H9 (cell line): ENCODE data around the gene HBS1L. TPM values are rescaled to one million over a fixed set of nuclear protein-coding genes. Genes with fewer than 3 reads are reported as not detected.
A peak's percentile ranks its signal among the peaks of the same experiment; 100 is the strongest.

Experiments
- DNase-seq: peaks from one replicate; pipeline ENCODE4 v3.0.0-alpha.2; 2017
- H2AFZ ChIP-seq: one replicate; pipeline ENCODE4 v1.6.1; 2013; ENCODE audit warnings: mild to moderate bottlenecking, low read length, control low read depth, moderate library complexity
- H2AK5ac ChIP-seq: 2 replicates; pipeline ENCODE4 v1.6.1; 2013; ENCODE audit warnings: low read length, control low read depth, mixed read lengths; ENCODE audit not compliant: insufficient read length
- H2BK120ac ChIP-seq: one replicate; pipeline ENCODE4 v1.6.1; 2013; ENCODE audit warnings: low read depth, mild to moderate bottlenecking, low read length, control low read depth, inconsistent platforms; ENCODE audit not compliant: poor library complexity, severe bottlenecking
- H2BK12ac ChIP-seq: 2 replicates; pipeline ENCODE4 v1.6.1; 2013; ENCODE audit warnings: low read length, control low read depth, mixed read lengths, low read depth; ENCODE audit not compliant: insufficient read length
- H2BK15ac ChIP-seq: 2 replicates; pipeline ENCODE4 v1.6.1; 2013; ENCODE audit warnings: low read depth, low read length, control low read depth
- H2BK20ac ChIP-seq: one replicate; pipeline ENCODE4 v1.6.1; 2013; ENCODE audit warnings: low read depth, mild to moderate bottlenecking, low read length, control low read depth, inconsistent platforms; ENCODE audit not compliant: poor library complexity, severe bottlenecking
- H2BK5ac ChIP-seq: 2 replicates; pipeline ENCODE4 v1.6.1; 2013; ENCODE audit warnings: low read length, control low read depth, mixed read lengths; ENCODE audit not compliant: insufficient read length
- H3K14ac ChIP-seq: 2 replicates; pipeline ENCODE4 v1.6.1; 2013; ENCODE audit warnings: low read length, control low read depth; ENCODE audit not compliant: insufficient read depth
- H3K18ac ChIP-seq: 2 replicates; pipeline ENCODE4 v1.6.1; 2013; ENCODE audit warnings: low read depth, mild to moderate bottlenecking, mixed read lengths, low read length, control low read depth; ENCODE audit not compliant: insufficient read length
- H3K23ac ChIP-seq: 2 replicates; pipeline ENCODE4 v1.6.1; 2013; ENCODE audit warnings: low read length, control low read depth, mixed read lengths, low read depth; ENCODE audit not compliant: insufficient read length
- H3K23me2 ChIP-seq: 2 replicates; pipeline ENCODE4 v1.6.1; 2013; ENCODE audit warnings: low read depth, mild to moderate bottlenecking, mixed read lengths, low read length, control low read depth; ENCODE audit not compliant: insufficient read length, poor library complexity, severe bottlenecking
- H3K27ac ChIP-seq: 2 replicates; pipeline ENCODE4 v1.5.1; 2013; ENCODE audit warnings: low read length, control low read depth, mixed read lengths, low read depth; ENCODE audit not compliant: insufficient read length
- H3K27me3 ChIP-seq: 2 replicates; pipeline ENCODE4 v1.6.1; 2013; ENCODE audit warnings: low read length, control low read depth, inconsistent platforms; ENCODE audit not compliant: insufficient read depth
- H3K4ac ChIP-seq: 2 replicates; pipeline ENCODE4 v1.6.1; 2013; ENCODE audit warnings: low read depth, mild to moderate bottlenecking, control low read depth, inconsistent platforms, low read length, moderate library complexity
- H3K4me1 ChIP-seq: 2 replicates; pipeline ENCODE4 v1.6.1; 2013; ENCODE audit warnings: low read length, control low read depth, inconsistent platforms; ENCODE audit not compliant: insufficient read depth
- H3K4me2 ChIP-seq: 2 replicates; pipeline ENCODE4 v1.6.1; 2013; ENCODE audit warnings: low read length, control low read depth, mixed read lengths; ENCODE audit not compliant: insufficient read length, insufficient read depth
- H3K56ac ChIP-seq: 2 replicates; pipeline ENCODE4 v1.6.1; 2013; ENCODE audit warnings: low read depth, mild to moderate bottlenecking, mixed read lengths, low read length, control low read depth; ENCODE audit not compliant: insufficient read length
- H3K79me1 ChIP-seq: 2 replicates; pipeline ENCODE4 v1.6.1; 2013; ENCODE audit warnings: low read depth, mild to moderate bottlenecking, moderate library complexity, low read length, control low read depth, inconsistent platforms; ENCODE audit not compliant: insufficient read depth, poor library complexity, severe bottlenecking
- H3K79me2 ChIP-seq: 2 replicates; pipeline ENCODE4 v1.6.1; 2013; ENCODE audit warnings: low read length, control low read depth, inconsistent platforms; ENCODE audit not compliant: insufficient read depth
- H3K9ac ChIP-seq: 2 replicates; pipeline ENCODE4 v1.6.1; 2013; ENCODE audit warnings: low read length, control low read depth, mixed read lengths; ENCODE audit not compliant: insufficient read length; ENCODE audit errors: extremely low read depth
- H3K9me3 ChIP-seq: one replicate; pipeline ENCODE4 v1.6.1; 2013; ENCODE audit warnings: low read depth, low read length, inconsistent platforms; ENCODE audit not compliant: control insufficient read depth
- H3T11ph ChIP-seq: one replicate; pipeline ENCODE4 v1.6.1; 2013; ENCODE audit warnings: mild to moderate bottlenecking, low read length, control low read depth, inconsistent platforms
- H4K20me1 ChIP-seq: one replicate; pipeline ENCODE4 v1.6.1; 2013; ENCODE audit not compliant: control insufficient read depth, insufficient read length, insufficient read depth
- H4K5ac ChIP-seq: 2 replicates; pipeline ENCODE4 v1.6.1; 2013; ENCODE audit warnings: low read depth, mild to moderate bottlenecking, mixed read lengths, low read length, control low read depth; ENCODE audit not compliant: insufficient read length
- H4K8ac ChIP-seq: replicated peaks from 2 replicates; pipeline ENCODE4 v1.6.1; 2013; ENCODE audit warnings: low read length, control low read depth, mixed read lengths, low read depth; ENCODE audit not compliant: insufficient read length
- H4K91ac ChIP-seq: 2 replicates; pipeline ENCODE4 v1.6.1; 2013; ENCODE audit warnings: low read depth, mild to moderate bottlenecking, moderate library complexity, mixed read lengths, low read length, control low read depth; ENCODE audit not compliant: insufficient read length
- H3K27ac Mint-ChIP-seq, 3 experiments: 2 replicates in 2 of 3; 3 replicates in 1 of 3; pipeline ENCODE4 v1.8.0; 2020 to 2021; ENCODE audit warnings: mixed read lengths in 3 of 3, mild to moderate bottlenecking in 1 of 3, moderate library complexity in 1 of 3
- H3K27me3 Mint-ChIP-seq: 2 replicates; pipeline ENCODE4 v1.8.0; 2021; ENCODE audit warnings: low read depth, mild to moderate bottlenecking, moderate library complexity, mixed read lengths
- H3K36me3 Mint-ChIP-seq, 3 experiments: 2 replicates in 2 of 3; 3 replicates in 1 of 3; pipeline ENCODE4 v1.8.0; 2020 to 2021; ENCODE audit warnings: low read depth in 3 of 3, mixed read lengths in 3 of 3; ENCODE audit not compliant: insufficient read depth in 1 of 3
- H3K4me1 Mint-ChIP-seq, 2 experiments: 2 replicates each; pipeline ENCODE4 v1.8.0; 2020; ENCODE audit warnings: mixed read lengths in 2 of 2
- H3K4me3 Mint-ChIP-seq, 2 experiments: 2 replicates in 1 of 2; 3 replicates in 1 of 2; pipeline ENCODE4 v1.8.0; 2020 to 2021; ENCODE audit warnings: mild to moderate bottlenecking in 2 of 2, mixed read lengths in 2 of 2, moderate library complexity in 1 of 2
- H3K9me3 Mint-ChIP-seq, 2 experiments: 2 replicates in 1 of 2; 3 replicates in 1 of 2; pipeline ENCODE4 v1.8.0; 2020; ENCODE audit warnings: mild to moderate bottlenecking in 2 of 2, mixed read lengths in 2 of 2, moderate library complexity in 1 of 2
- WGBS: extraction: QIAGEN DNeasy Blood & Tissue Kit; methylation state at CpG from one replicate; pipeline ENCODE4 v1.1.7; 2013; ENCODE audit warnings: missing lambda C conversion rate, low lambda C conversion rate, mixed read lengths; ENCODE audit not compliant: insufficient read length; ENCODE audit errors: extremely low coverage; 5-methylcytosine and 5-hydroxymethylcytosine counted together
- total RNA-seq: library from RNA; stranded (reverse); gene quantifications from 2 replicates; pipeline ENCODE4 v1.2.1, GENCODE V29; 2021
- TF ChIP-seq, protein P1 (sequence below): fragments of 200-600 bp; sonication (generic); conservative IDR thresholded peaks from 3 replicates; pipeline ENCODE4 v1.8.0; 2021; ENCODE audit warnings: antibody characterized with exemption, mild to moderate bottlenecking

The HBS1L gene
- total RNA-seq, 1 experiment from 2014 or later = 110 TPM

DNA sequence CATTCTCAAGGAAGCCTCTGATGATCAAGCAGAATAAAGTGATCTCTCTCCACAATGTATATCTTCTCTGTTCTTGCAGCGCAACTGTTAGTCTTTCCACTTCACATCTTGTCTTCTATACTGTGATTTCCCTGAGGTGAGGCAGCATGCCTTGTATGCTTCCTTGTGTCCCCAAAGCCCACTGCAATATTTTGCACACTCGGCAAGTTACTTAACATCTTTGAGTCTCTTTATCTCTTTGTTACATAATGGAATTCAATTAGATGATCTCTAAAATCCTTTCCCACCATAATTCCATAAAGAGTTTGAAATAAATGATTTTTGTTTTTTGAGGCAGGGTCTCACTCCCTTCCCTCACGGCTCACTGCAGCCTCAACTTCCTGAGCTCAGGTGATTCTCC is 64.4 kb downstream of the HBS1L start:
- Mint-ChIP-seq H3K4me1 (peaks cover 5 to 7% of the 10 kb centered on the region in 2 experiments), H3K27ac (peak overlapping the region in 1 of 3 experiments; percentile 27; a peak in 1 of 7 replicates), H3K27me3 (no peaks in the 10 kb centered on the region), H3K4me3 (no peak overlapping the region), H3K9me3 (no peaks in the 10 kb centered on the region), H3K36me3 (peaks cover 0 to 12% (median 12%) of the 10 kb centered on the region in 3 experiments; a peak in 5 of 7 replicates)
- no peaks in the 10 kb centered on the region for H3K27me3 ChIP-seq
- no peak overlapping the region for H4K5ac ChIP-seq
- no peak overlapping the region for H3K4me2 ChIP-seq
- no peak overlapping the region for H3K27ac ChIP-seq
- no peaks in the 10 kb centered on the region for H3K23me2 ChIP-seq
- H2AK5ac ChIP-seq = no peak overlapping the region
- H3K4me1 ChIP-seq = no peaks in the 10 kb centered on the region
- H3K9me3 ChIP-seq = no peaks in the 10 kb centered on the region
- TF ChIP-seq, protein P1, sequence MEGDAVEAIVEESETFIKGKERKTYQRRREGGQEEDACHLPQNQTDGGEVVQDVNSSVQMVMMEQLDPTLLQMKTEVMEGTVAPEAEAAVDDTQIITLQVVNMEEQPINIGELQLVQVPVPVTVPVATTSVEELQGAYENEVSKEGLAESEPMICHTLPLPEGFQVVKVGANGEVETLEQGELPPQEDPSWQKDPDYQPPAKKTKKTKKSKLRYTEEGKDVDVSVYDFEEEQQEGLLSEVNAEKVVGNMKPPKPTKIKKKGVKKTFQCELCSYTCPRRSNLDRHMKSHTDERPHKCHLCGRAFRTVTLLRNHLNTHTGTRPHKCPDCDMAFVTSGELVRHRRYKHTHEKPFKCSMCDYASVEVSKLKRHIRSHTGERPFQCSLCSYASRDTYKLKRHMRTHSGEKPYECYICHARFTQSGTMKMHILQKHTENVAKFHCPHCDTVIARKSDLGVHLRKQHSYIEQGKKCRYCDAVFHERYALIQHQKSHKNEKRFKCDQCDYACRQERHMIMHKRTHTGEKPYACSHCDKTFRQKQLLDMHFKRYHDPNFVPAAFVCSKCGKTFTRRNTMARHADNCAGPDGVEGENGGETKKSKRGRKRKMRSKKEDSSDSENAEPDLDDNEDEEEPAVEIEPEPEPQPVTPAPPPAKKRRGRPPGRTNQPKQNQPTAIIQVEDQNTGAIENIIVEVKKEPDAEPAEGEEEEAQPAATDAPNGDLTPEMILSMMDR = no peak
- no CpG with 5 or more reads among the region's 3 CpGs for whole genome bisulfite sequencing
- no peak overlapping the region for H4K91ac ChIP-seq
- H2BK20ac ChIP-seq = no peak overlapping the region
- no peaks in the 10 kb centered on the region for H3K79me1 ChIP-seq
- no peak overlapping the region for H2BK120ac ChIP-seq
- H3T11ph ChIP-seq = no peak overlapping the region
- H3K79me2 ChIP-seq = no peaks in the 10 kb centered on the region
- DNase-seq = no peak
- H2BK15ac ChIP-seq = no peak overlapping the region
- H4K20me1 ChIP-seq = no peaks in the 10 kb centered on the region
- no peak overlapping the region for H3K14ac ChIP-seq
- H3K56ac ChIP-seq = no peak overlapping the region
- H4K8ac ChIP-seq = no peak overlapping the region
- no peak overlapping the region for H3K4ac ChIP-seq
- H2BK12ac ChIP-seq = no peak overlapping the region
- no peak overlapping the region for H3K18ac ChIP-seq
- H2AFZ ChIP-seq = no peak overlapping the region
- no peak overlapping the region for H2BK5ac ChIP-seq
- H3K9ac ChIP-seq = no peak overlapping the region
- H3K23ac ChIP-seq = no peak overlapping the region
